ENCODE results near the gene LAT. TPM values are rescaled to one million over a fixed set of nuclear protein-coding genes. Genes with fewer than 3 reads are reported as not detected.

Gene LAT
- total RNA-seq, 2 experiments from 2014 or later, result 17.5 to 19.8 TPM

DNA sequence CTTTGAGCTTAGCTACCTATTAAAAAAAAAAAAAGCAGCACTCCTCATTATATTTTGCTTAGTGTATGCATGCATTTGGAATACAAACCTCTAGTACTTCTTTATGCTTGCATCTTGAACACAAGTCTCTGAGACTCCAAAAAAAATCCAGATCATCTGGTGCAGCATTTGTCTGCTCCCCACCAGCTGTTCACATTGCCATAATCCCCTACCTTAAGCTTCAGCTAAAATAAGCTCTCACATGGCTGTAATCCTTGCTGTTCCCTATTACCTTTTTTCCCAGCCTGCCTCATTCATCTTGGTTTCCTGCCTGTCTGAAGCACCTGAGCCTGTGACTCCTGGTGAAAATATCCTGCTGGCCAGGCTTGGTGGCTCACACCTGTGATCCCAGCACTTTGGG is 41.6 kb upstream of the LAT start:
- BruUV-seq (replicated peaks), result no TSS peak
- no peaks in the 10 kb centered on the region for H3K9me2 ChIP-seq (ENCODE audit: insufficient read depth, low read length)
- POLR2A ChIA-PET, result interaction anchor here (0.7 to 2.9 kb wide), 3 partner anchors 11 to 20 kb away, joined by 3 to 22 read pairs (median 7); partner anchors contain the start of gene CD19
- no peaks in the 10 kb centered on the region for H4K20me1 ChIP-seq (ENCODE audit: insufficient read depth, low read length)
- intact Hi-C loops (cut with micrococcal nuclease; ENCODE audit: unreplicated experiment), result no loop called here
- no peaks in the 10 kb centered on the region for H3K9me3 ChIP-seq (ENCODE audit: low read length)
- no peaks in the 10 kb centered on the region for H3K79me2 ChIP-seq (ENCODE audit: insufficient read depth, low read depth, low read length)
- no peak overlapping the region for H3K4me2 ChIP-seq (ENCODE audit: low read length)
- no peak overlapping the region for H2AFZ ChIP-seq (ENCODE audit: low read length)
- DNase-seq (ENCODE audit: low spot score), result no peak
- H3K4me3 ChIP-seq (ENCODE audit: low read depth, low read length, poor library complexity, severe bottlenecking), result no peak overlapping the region
- CTCF ChIA-PET (ENCODE audit: unreplicated experiment), result interaction anchor here (2.3 kb wide), 1 partner anchor 19 kb away, joined by 18 read pairs; no protein-coding TSS in a partner anchor
- H3K36me3 ChIP-seq (ENCODE audit: insufficient read depth, low read length), result peaks cover 16% of the 10 kb centered on the region
- TF ChIP-seq, protein P1, sequence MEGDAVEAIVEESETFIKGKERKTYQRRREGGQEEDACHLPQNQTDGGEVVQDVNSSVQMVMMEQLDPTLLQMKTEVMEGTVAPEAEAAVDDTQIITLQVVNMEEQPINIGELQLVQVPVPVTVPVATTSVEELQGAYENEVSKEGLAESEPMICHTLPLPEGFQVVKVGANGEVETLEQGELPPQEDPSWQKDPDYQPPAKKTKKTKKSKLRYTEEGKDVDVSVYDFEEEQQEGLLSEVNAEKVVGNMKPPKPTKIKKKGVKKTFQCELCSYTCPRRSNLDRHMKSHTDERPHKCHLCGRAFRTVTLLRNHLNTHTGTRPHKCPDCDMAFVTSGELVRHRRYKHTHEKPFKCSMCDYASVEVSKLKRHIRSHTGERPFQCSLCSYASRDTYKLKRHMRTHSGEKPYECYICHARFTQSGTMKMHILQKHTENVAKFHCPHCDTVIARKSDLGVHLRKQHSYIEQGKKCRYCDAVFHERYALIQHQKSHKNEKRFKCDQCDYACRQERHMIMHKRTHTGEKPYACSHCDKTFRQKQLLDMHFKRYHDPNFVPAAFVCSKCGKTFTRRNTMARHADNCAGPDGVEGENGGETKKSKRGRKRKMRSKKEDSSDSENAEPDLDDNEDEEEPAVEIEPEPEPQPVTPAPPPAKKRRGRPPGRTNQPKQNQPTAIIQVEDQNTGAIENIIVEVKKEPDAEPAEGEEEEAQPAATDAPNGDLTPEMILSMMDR (conservative IDR thresholded peaks at IDR 0.05; ENCODE audit: low read length), result no peak
- no peak for TF ChIP-seq EZH2phosphoT487 (IDR thresholded peaks at IDR 0.05; ENCODE audit: borderline replicate concordance, low read depth, low read length)
- peaks cover 22% of the 10 kb centered on the region for H3K4me1 ChIP-seq (ENCODE audit: insufficient read depth, low read length, poor library complexity, severe bottlenecking)
- H3K27ac ChIP-seq (ENCODE audit: low read depth, low read length, poor library complexity, severe bottlenecking), result no peak overlapping the region

DNA sequence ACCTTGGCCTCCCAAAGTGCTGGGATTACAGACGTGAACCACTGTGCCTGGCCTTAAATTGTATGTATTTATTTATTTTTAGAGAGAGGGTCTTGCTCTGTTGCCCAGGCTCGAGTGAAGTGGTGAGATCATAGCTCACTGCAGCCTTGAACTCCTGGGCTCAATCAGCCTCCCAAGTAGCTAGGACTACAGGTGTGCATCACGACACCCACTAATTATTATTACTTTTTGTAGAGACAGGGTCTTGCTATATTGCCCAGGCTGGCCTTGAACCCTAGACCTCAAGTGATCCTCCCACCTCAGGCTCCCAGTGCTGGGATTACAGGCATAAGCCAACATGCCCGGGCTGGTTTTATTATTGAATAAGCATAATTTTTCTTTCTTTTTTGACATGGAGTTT is 38.2 kb upstream of the LAT start:
- ChIA-PET CTCF (ENCODE audit: unreplicated experiment) (no interaction called here), POLR2A (interaction anchor here (1.9 kb wide), 1 partner anchor 16 kb away, joined by 4 read pairs; no protein-coding TSS in a partner anchor)
- peaks cover 7% of the 10 kb centered on the region for H3K79me2 ChIP-seq (ENCODE audit: insufficient read depth, low read depth, low read length)
- H3K9me3 ChIP-seq (ENCODE audit: low read length), result no peaks in the 10 kb centered on the region
- no TSS peak for BruUV-seq (replicated peaks)
- H3K4me1 ChIP-seq (ENCODE audit: insufficient read depth, low read length, poor library complexity, severe bottlenecking), result peaks cover 23% of the 10 kb centered on the region
- no peaks in the 10 kb centered on the region for H3K9me2 ChIP-seq (ENCODE audit: insufficient read depth, low read length)
- H3K27ac ChIP-seq (ENCODE audit: low read depth, low read length, poor library complexity, severe bottlenecking), result no peak overlapping the region
- TF ChIP-seq, protein P1 (conservative IDR thresholded peaks at IDR 0.05; ENCODE audit: low read length), result no peak
- no peak for TF ChIP-seq EZH2phosphoT487 (IDR thresholded peaks at IDR 0.05; ENCODE audit: borderline replicate concordance, low read depth, low read length)
- H3K4me2 ChIP-seq (ENCODE audit: low read length), result no peak overlapping the region
- peaks cover 2% of the 10 kb centered on the region; the same call in 1 of the 2 replicates for H4K20me1 ChIP-seq (ENCODE audit: insufficient read depth, low read length)
- H2AFZ ChIP-seq (ENCODE audit: low read length), result no peak overlapping the region
- intact Hi-C loops (cut with micrococcal nuclease; ENCODE audit: unreplicated experiment), result no loop called here
- no peak overlapping the region for H3K4me3 ChIP-seq (ENCODE audit: low read depth, low read length, poor library complexity, severe bottlenecking)
- H3K36me3 ChIP-seq (ENCODE audit: insufficient read depth, low read length), result no peaks in the 10 kb centered on the region
- DNase-seq (ENCODE audit: low spot score), result no peak

DNA sequence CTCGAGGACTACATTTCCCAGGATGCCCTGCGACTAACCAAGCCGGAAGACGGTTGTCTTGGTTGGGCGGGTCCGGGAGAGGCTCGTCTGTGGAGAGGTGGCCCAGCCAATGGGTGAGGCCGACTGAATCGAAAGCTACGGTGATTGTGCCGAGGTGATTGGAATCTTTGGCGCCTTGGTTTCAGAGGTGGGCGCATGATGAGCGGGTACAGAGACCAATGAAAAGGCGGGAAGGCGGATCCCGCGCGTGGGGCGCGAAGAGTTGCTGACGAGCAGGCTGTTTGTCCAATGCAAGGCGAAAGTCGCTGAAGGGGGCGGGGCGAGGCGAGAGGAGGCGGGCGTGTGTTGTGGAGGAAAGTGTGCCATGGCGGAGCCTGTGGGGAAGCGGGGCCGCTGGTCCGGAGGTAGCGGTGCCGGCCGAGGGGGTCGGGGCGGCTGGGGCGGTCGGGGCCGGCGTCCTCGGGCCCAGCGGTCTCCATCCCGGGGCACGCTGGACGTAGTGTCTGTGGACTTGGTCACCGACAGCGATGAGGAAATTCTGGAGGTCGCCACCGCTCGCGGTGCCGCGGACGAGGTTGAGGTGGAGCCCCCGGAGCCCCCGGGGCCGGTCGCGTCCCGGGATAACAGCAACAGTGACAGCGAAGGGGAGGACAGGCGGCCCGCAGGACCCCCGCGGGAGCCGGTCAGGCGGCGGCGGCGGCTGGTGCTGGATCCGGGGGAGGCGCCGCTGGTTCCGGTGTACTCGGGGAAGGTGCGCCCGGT is 34.0 kb upstream of the LAT start, which contains the start of gene NFATC2IP:
Gene NFATC2IP (plus strand): TSS at position 290 of the 762 bp plus-strand sequence. CDS start 75 bp downstream, at position 365.
- BruUV-seq (replicated peaks), result no TSS peak
- Histone ChIP-seq H3K9me2 (ENCODE audit: insufficient read depth, low read length) (no peaks in the 10 kb centered on the region), H3K79me2 (ENCODE audit: insufficient read depth, low read depth, low read length) (peaks cover 26% of the 10 kb centered on the region), H3K9me3 (ENCODE audit: low read length) (no peaks in the 10 kb centered on the region), H3K4me3 (ENCODE audit: low read depth, low read length, poor library complexity, severe bottlenecking) (peak within 1 kb of the TSS; percentile 85), H2AFZ (ENCODE audit: low read length) (peak within 1 kb of the TSS; percentile 80), H4K20me1 (ENCODE audit: insufficient read depth, low read length) (peaks cover 8% of the 10 kb centered on the region), H3K36me3 (ENCODE audit: insufficient read depth, low read length) (peaks cover 38% of the 10 kb centered on the region), H3K4me1 (ENCODE audit: insufficient read depth, low read length, poor library complexity, severe bottlenecking) (peaks cover 15% of the 10 kb centered on the region), H3K27ac (ENCODE audit: low read depth, low read length, poor library complexity, severe bottlenecking) (peak within 1 kb of the TSS; percentile 51), H3K4me2 (ENCODE audit: low read length) (peak within 1 kb of the TSS; percentile 89)
- TF ChIP-seq, protein P1 (conservative IDR thresholded peaks at IDR 0.05; ENCODE audit: low read length), result no peak
- no peak for TF ChIP-seq EZH2phosphoT487 (IDR thresholded peaks at IDR 0.05; ENCODE audit: borderline replicate concordance, low read depth, low read length)
- ChIA-PET CTCF (ENCODE audit: unreplicated experiment) (interaction anchor here (0.6 to 1.4 kb wide), 2 partner anchors 23 to 1882 kb away, joined by 3 to 4 read pairs; no protein-coding TSS in a partner anchor), POLR2A (interaction anchor here (0.6 to 1.3 kb wide), 3 partner anchors 22 to 104 kb away, joined by 3 read pairs; no protein-coding TSS in a partner anchor)
- intact Hi-C loops (cut with micrococcal nuclease; ENCODE audit: unreplicated experiment), result no loop called here
- DNase-seq (ENCODE audit: low spot score), result peak; percentile 100

Data from OCI-LY7 (cell line).